Transverse colon (tissue), 4 donors: ENCODE data around the gene CCDC167. TPM values are rescaled to one million over a fixed set of nuclear protein-coding genes. Genes with fewer than 3 reads are reported as not detected.

Experiments used
- DNase-seq: peaks from one replicate; pipeline ENCODE4 v3.0.0-alpha.2; 2019
- H3K27ac ChIP-seq, 4 donors: fragments of 200-600 bp; sonication (generic); 2 replicates each; pipeline ENCODE4 v1.5.1; 2016 to 2018; ENCODE audit warnings: inconsistent platforms in 4 of 4
- H3K27me3 ChIP-seq: fragments of 200-600 bp; sonication (generic); 2 replicates; pipeline ENCODE4 v1.5.1; 2017; ENCODE audit warnings: inconsistent platforms
- H3K36me3 ChIP-seq, 4 donors: fragments of 200-600 bp; sonication (generic); 2 replicates each; pipeline ENCODE4 v1.5.1; 2017 to 2019; ENCODE audit warnings: inconsistent platforms in 4 of 4
- H3K4me1 ChIP-seq, 4 donors: fragments of 200-600 bp; sonication (generic); 2 replicates each; pipeline ENCODE4 v1.5.1; 2017 to 2020; ENCODE audit warnings: inconsistent platforms in 4 of 4
- H3K4me3 ChIP-seq, 4 donors: fragments of 200-600 bp; sonication (generic); 1 replicate in 1 of 4; 2 replicates in 3 of 4; pipeline versions ENCODE4 v1.5.1 to v1.6.1; 2017 to 2019; ENCODE audit warnings: inconsistent platforms in 4 of 4
- H3K9me3 ChIP-seq, 2 donors: fragments of 200-600 bp; sonication (generic); 2 replicates each; pipeline ENCODE4 v1.5.1; 2017 to 2019; ENCODE audit warnings: inconsistent platforms in 2 of 2
- CTCF ChIP-seq, 5 experiments: fragments of 200-600 bp in 3 of 5; fragments of 450-650 bp in 2 of 5; sonication (generic) in 3 of 5; IDR thresholded peaks; 1 replicate in 2 of 5; 2 replicates in 3 of 5; pipeline ENCODE4 v1.5.1; 2016 to 2017; ENCODE audit warnings: antibody characterized with exemption in 5 of 5, inconsistent platforms in 3 of 5, mild to moderate bottlenecking in 2 of 5, moderate library complexity in 1 of 5
- EP300 ChIP-seq: sonication (generic); formaldehyde crosslinking; IDR thresholded peaks from one replicate; pipeline ENCODE4 v1.6.1; 2017; ENCODE audit warnings: antibody characterized with exemption, low read depth
- POLR2A ChIP-seq: fragments of 450-650 bp; IDR thresholded peaks from one replicate; pipeline ENCODE4 v1.6.1; 2016; ENCODE audit warnings: antibody characterized with exemption, mild to moderate bottlenecking, moderate library complexity
- POLR2AphosphoS5 ChIP-seq, 3 donors: sonication (generic); formaldehyde crosslinking; IDR thresholded peaks; one replicate each; pipeline ENCODE4 v1.6.1; 2016; ENCODE audit warnings: antibody characterized with exemption in 3 of 3
- WGBS, 2 donors: methylation state at CpG; one replicate each; pipeline ENCODE4 v1.1.5; 2018; ENCODE audit warnings: low coverage in 1 of 2; 5-methylcytosine and 5-hydroxymethylcytosine counted together
- in situ Hi-C, 4 donors: fragments of 200-750 bp; cut with MboI; loops; one replicate each; pipeline versions ENCODE4 v1.15.0 to v1.15.1; 2017; ENCODE audit warnings: low sequenced_read_pairs in 3 of 4, low pct_ligation_motif_present in 1 of 4, low pct_unique_long_range_greater_than_20kb in 1 of 4
- intact Hi-C: fragments of 100-400 bp; cut with DNase I; formaldehyde crosslinking; loops from one replicate; pipeline ENCODE4 v1.15.1; 2023; ENCODE audit warnings: low total_unique reads
- total RNA-seq, 4 donors: library from RNA; depleted of rRNA; stranded (reverse); fragments of >200 nt; gene quantifications; one replicate each; pipeline ENCODE4 v1.1.0, GENCODE V29; 2016

The CCDC167 gene
- total RNA-seq, 4 donors from 2014 or later = 16.9 to 21.8 TPM; not detected in 2

GRCh38 chr6:37534893-37535292, 35.2 kb upstream of the CCDC167 start:
- intact Hi-C loops = no loop called here
- in situ Hi-C loops = no loop called here
- TF ChIP-seq POLR2A (no peak), CTCF (IDR thresholded peaks at IDR 0.05) (no peak), POLR2AphosphoS5 (IDR thresholded peaks at IDR 0.05) (no peak), EP300 (no peak)
- no peaks in the 10 kb centered on the region for H3K9me3 ChIP-seq
- no peak for DNase-seq
- peaks cover 85% of the 10 kb centered on the region for H3K27me3 ChIP-seq
- H3K4me3 ChIP-seq = no peak overlapping the region
- no peaks in the 10 kb centered on the region for H3K36me3 ChIP-seq
- H3K27ac ChIP-seq = no peak overlapping the region
- WGBS, 2 donors = 50 to 62% methylated on average over 2 of the region's 2 CpGs
- H3K4me1 ChIP-seq = peaks cover 0 to 15% (median 13%) of the 10 kb centered on the region in 4 donors

- no peak for DNase-seq
- peaks cover 83% of the 10 kb centered on the region for H3K27me3 ChIP-seq
- H3K4me3 ChIP-seq = no peak overlapping the region
- TF ChIP-seq POLR2A (no peak), POLR2AphosphoS5 (IDR thresholded peaks at IDR 0.05) (no peak), CTCF (IDR thresholded peaks at IDR 0.05) (no peak), EP300 (no peak)
- intact Hi-C loops = no loop called here
- H3K27ac ChIP-seq = no peak overlapping the region
- in situ Hi-C loops = no loop called here
- peaks cover 0 to 15% (median 13%) of the 10 kb centered on the region in 4 donors for H3K4me1 ChIP-seq
- no peaks in the 10 kb centered on the region for H3K36me3 ChIP-seq
- H3K9me3 ChIP-seq = no peaks in the 10 kb centered on the region
- WGBS, 2 donors = 92% methylated on average over 3 of the region's 3 CpGs; no CpG with 5 or more reads in 1 of the 2 donors
These were observed 32.4 kb upstream of the CCDC167 start for GRCh38 chr6:37532122-37532521.

GRCh38 chr6:37531437-37532036, 31.8 kb upstream of the CCDC167 start:
- no peak for DNase-seq
- no peaks in the 10 kb centered on the region for H3K9me3 ChIP-seq
- no peak overlapping the region for H3K27ac ChIP-seq
- H3K27me3 ChIP-seq = peaks cover 82% of the 10 kb centered on the region
- WGBS, 2 donors = 79% methylated on average over 5 of the region's 5 CpGs; no CpG with 5 or more reads in 1 of the 2 donors
- TF ChIP-seq EP300 = no peak
- no peak for TF ChIP-seq POLR2AphosphoS5 (IDR thresholded peaks at IDR 0.05)
- TF ChIP-seq CTCF (IDR thresholded peaks at IDR 0.05) = no peak
- TF ChIP-seq POLR2A = no peak
- intact Hi-C loops = no loop called here
- peaks cover 0 to 14% (median 13%) of the 10 kb centered on the region in 4 donors for H3K4me1 ChIP-seq
- no peaks in the 10 kb centered on the region for H3K36me3 ChIP-seq
- in situ Hi-C loops = no loop called here
- H3K4me3 ChIP-seq = no peak overlapping the region

GRCh38 chr6:37531026-37531425, 31.3 kb upstream of the CCDC167 start:
- no peak for DNase-seq
- no peak overlapping the region for H3K4me3 ChIP-seq
- no peak overlapping the region for H3K27ac ChIP-seq
- peaks cover 77% of the 10 kb centered on the region for H3K27me3 ChIP-seq
- no peaks in the 10 kb centered on the region for H3K36me3 ChIP-seq
- intact Hi-C loops = no loop called here
- peaks cover 0 to 9% (median 8%) of the 10 kb centered on the region in 4 donors for H3K4me1 ChIP-seq
- in situ Hi-C loops = no loop called here
- TF ChIP-seq EP300 (no peak), POLR2A (no peak), CTCF (IDR thresholded peaks at IDR 0.05) (no peak)
- 67 to 80% methylated on average over 4 of the region's 4 CpGs for WGBS, 2 donors
- H3K9me3 ChIP-seq = no peaks in the 10 kb centered on the region
